GM19239 (cell line): ENCODE data around the gene MCRIP2.
A peak's percentile ranks its signal among the peaks of the same experiment; 100 is the strongest.
"Not testable (repeated sequence)": the region's sequence is repeated elsewhere in the genome, so short reads cannot be mapped to it uniquely, and the experiment has no call there.

Experiments used
- DNase-seq: peaks from one replicate; pipeline ENCODE4 v3.0.0; 2011; ENCODE audit warnings: low spot score; ENCODE audit not compliant: insufficient read length
- FAIRE-seq: peaks from 2 replicates; lab custom pipeline; 2011; peaks lifted over from hg19 to GRCh38; lab: Jason Lieb, UNC

MCRIP2 gene

DNA sequence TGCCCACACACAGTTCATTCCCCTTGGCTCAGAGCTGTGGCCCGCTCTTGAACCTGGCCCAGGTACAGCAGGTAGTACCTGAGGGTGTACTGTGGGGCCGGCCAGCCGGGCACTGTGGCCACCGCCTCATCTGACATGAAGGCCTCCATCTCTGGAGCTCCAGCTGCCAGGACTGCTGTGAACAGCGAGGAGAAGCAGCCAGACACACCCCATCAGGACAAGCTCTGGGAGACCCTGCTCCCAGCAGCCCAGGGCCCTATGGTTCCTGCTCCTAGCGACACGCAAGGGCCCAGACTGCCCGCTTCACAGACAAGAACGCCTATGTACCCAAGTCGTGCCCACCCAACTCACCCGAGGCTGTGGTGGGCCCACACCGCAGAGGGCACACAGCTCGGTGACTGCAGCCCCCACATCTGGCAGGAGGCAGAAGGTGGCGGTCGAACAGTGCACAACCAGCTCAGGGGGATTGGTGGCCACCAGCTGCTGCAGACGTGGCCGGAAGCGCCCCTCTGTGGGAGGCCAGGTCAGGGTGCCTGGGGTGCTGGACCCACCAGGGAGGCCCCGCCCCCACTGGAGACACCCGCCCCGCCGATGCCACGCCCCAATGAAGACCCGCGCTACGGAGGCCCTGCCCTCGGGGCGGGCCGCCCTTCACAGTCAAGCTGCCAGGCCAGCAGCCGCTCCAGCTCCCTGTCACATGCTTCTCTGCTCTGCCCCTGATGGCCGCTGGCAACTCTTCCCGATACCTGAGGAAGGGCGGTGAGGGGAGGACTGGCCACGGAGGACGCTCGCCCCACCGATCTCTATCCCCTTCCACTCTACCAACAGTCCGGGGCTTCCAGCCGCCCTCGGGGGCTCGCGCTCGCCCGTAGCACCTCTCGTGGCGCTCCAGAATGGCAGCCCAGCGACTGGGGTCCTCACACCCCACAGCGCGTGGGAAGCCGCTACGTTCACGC, 37.5 kb downstream of the MCRIP2 start:
- DNase-seq (no peak), FAIRE-seq (peak; percentile 42)

DNA sequence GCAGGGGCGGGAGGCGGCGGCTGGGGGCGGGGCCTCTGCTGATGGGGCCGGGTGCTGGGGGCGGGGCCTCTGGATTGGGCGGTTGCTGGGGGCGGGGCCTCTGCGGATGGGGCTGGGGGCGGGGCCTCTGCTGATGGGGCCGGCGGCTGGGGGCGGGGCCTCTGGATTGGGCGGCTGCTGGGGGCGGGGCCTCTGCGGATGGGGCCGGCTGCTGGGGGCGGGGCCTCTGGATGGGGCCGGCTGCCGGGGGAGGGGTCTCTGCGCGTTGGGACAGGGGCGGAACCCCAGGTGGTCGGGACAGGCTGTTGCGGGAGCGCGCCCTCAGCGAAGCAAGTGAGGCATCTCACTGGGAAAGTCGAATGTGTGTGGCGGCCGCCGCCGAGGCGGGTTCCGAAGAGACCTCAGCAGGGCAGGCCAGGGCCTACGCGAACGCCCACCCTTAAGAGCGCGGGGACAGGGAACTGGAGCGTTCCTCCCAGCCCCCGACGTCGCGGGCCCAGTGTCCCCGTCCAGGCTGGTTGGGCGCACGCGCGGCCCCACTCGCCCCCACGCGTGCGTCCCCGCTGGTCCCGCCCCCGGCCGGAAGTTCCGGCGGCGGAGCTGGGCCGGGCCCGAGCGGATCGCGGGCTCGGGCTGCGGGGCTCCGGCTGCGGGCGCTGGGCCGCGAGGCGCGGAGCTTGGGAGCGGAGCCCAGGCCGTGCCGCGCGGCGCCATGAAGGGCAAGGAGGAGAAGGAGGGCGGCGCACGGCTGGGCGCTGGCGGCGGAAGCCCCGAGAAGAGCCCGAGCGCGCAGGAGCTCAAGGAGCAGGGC, 38.4 kb downstream of the MCRIP2 start, which contains the start of gene STUB1:
STUB1 (plus strand) TSS at position 597 of the 811 bp plus-strand sequence; CDS start at position 713, 116 bp downstream.
- DNase-seq (peak; percentile 85), FAIRE-seq (peak; percentile 91)

DNA sequence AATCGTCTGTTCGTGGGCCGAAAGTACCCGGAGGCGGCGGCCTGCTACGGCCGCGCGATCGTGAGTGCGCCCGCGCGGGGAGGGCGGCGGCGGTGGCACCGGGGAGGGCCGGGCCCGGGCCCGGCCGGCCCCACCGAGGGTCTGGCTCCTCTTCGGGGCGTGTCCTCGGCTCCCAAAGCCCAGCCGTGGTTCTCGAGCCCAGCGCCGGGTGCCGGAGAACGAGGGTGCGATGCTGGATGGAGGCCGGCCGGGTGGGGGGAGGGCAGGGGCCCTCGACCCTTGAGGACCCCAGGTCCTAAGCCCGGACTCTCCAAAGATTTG, 39.0 kb downstream of the MCRIP2 start:
- FAIRE-seq = no peak
- no peak for DNase-seq

DNA sequence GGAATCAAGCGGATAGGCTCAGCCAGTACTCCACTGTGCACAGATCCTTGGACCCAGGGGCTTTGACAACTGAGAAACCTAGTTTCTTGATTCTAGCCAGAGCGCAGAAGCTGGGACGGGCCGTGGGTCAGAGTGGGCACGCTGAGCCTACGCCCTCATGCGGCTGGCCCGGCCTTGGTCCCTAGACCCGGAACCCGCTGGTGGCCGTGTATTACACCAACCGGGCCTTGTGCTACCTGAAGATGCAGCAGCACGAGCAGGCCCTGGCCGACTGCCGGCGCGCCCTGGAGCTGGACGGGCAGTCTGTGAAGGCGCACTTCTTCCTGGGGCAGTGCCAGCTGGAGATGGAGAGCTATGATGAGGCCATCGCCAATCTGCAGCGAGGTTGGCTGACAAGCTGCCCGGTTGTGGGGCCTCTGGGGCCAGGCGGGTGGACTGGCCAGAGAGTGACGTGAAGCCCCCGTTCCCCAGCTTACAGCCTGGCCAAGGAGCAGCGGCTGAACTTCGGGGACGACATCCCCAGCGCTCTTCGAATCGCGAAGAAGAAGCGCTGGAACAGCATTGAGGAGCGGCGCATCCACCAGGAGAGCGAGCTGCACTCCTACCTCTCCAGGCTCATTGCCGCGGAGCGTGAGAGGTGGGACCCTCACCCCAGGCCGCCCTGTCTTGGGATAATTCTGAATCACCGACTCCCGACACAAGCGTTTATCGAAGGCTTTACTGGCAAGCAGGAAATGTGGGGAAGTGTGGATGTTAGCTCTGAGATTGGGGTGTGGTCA, 39.5 kb downstream of the MCRIP2 start:
- no peak for FAIRE-seq

DNA sequence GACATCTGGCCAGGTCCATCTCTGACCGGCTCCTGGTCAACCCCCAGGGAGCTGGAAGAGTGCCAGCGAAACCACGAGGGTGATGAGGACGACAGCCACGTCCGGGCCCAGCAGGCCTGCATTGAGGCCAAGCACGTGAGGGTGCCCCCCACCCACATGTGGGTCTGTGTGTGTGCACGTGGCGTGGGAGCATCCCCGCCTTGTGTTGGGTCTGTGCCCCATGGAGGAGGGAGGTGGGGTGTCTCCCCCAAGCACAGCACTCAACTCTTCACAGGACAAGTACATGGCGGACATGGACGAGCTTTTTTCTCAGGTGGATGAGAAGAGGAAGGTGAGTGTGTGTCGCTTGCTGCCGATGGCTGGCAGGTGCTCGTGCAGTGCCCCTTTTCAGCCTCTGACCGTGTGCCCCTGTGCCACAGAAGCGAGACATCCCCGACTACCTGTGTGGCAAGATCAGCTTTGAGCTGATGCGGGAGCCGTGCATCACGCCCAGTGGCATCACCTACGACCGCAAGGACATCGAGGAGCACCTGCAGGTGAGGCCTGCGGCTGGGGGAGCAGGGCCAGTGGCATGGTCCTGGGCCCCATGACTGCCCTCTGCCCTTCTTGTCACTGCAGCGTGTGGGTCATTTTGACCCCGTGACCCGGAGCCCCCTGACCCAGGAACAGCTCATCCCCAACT, 40.3 kb downstream of the MCRIP2 start:
- no peak for FAIRE-seq
- no peak for DNase-seq

More for the DNA sequence above, 39.5 kb downstream of the MCRIP2 start:
- DNase-seq = no peak

DNA sequence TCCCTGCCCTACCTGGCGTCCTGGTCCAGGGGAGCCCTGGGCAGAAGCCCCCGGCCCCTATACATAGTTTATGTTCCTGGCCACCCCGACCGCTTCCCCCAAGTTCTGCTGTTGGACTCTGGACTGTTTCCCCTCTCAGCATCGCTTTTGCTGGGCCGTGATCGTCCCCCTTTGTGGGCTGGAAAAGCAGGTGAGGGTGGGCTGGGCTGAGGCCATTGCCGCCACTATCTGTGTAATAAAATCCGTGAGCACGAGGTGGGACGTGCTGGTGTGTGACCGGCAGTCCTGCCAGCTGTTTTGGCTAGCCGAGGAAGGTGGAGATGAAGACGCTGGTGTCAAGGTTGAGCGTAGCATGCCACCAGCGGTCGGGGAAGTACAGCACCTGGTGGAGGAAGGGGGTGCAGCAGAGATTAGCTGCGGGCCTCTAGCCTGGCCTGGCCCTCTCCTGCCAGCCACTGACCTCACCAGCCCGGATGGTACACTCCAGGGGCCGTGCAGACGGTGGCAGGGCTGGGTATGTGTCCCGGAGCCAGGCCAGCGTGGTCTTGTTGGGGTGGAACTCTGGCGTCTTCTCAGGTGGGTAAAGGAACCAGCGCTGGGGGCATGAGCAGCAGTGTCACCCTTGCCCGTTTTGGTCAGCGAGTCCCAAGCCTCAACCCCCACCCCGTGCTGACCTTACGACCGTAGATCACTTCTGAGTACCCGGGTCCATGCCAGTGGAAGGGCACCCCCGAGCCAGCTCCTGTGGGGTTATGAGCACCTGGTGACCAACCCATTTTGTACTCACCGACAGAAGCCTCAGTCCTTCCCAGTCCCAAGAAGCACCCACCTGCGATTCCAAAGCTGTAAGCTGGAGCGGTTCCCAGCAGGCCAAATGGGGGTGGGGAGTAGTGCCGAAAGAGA, 41.1 kb downstream of the MCRIP2 start:
- no peak for DNase-seq
- FAIRE-seq = no peak

DNA sequence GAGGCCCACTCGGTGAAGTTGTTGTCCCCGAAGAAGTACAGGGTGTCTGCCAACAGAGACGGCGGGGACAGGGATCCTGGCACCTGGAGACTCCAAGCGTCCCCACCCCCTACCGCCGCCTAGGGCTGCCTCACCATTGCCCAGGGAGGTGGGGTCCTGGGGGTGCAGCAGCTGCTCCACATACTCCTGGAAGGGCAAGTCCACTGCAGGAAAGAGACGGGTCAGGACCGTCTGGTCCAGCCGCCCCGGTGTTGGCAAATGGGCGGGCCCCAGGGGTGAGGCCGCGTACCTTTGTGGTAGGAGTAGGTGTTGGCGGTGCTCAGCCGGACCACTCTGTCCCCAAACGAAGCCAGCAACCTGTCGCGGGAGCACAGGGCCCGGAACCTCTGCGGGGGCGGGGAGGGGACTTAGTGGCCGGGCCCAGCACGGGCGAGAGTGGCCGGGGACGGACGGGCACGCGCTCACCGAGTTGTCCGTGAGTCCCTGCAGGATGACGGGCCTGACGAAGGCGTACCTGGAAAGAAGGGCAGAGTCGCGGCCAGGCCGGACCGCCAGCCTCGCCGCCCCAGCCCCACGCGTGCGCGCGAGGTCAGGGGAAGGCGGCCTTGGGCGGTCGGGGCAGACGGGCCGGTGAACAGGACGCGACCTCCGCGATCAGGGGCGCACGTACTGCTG, 41.9 kb downstream of the MCRIP2 start:
- peak; percentile 21 for FAIRE-seq

DNA sequence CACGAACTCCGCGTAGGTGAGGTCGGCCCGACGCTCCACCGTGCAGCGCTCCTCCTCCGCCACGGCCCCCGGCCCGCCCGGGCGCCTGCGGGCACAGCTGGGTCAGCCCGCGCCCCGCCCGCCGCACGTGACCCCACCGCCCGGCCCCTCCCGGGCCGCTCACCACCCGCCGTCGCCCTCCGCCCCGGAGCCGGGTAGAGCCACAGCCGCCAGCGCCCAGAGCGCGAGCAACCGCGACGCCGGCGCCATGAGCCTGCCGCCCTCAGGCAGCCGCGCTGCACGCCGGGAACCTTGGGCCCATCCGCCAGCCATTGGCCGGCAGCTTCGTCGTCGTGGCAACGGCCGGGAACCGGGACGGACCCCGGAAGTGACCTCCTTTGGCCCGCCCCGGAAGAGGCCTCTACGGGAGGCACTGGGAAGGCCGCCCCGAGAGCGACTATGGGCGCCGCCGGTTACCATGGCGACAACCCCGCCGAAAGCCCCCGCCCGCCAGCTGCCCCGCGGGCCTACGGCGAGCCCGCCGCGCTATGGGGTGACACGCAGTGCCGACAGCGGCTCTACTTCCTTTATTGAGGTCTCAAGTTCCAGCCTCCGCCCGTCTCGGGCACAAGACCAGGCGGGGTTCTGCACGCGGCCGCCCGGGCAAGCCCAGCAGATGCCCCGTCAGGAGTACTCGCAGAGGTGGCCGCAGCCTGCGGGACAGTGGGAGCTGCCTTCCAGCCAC, 42.6 kb downstream of the MCRIP2 start, which contains the start of gene JMJD8:
JMJD8 (minus strand) TSS at position 264 of the 724 bp plus-strand sequence; CDS start at position 249, 15 bp downstream.
- peak; percentile 97 for FAIRE-seq

More for the DNA sequence above, 41.9 kb downstream of the MCRIP2 start:
- DNase-seq = no peak

DNA sequence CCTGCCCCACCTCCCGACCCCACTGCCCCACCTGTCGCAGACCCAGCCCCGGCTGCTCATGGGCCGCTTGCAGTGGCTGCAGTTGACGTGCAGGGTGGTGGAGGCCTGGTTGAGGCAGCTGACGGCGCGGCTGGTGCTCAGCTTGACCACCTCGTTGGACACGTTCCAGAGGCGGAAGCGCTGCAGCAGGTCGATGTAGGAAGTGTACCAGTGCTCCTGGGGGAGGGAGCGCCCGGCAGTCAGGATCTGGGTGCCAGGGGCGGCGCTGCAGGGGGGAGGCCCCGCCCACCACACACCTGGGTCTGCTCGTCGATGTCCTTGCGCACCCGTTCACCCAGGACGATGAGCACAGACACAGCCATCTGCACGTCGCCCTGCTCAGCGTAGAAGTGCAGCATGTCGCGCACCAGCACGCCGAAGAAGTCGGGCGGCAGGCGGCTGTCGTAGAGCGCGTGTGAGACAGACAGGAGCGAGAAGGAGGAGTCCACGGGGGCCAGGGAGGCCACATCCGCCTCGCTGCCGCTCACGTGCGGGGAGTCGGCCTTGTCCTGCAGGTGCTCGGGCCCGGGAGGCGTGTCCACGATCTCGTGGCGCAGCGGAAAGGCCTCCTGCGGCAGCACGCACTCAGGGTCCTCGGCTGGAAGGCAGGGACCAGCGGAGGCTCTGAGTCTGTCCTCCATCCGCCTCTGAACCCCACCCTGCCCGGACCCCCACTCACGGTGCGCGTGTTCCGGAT, 43.5 kb downstream of the MCRIP2 start:
- no peak for DNase-seq
- FAIRE-seq = no peak

More for the DNA sequence above, 42.6 kb downstream of the MCRIP2 start, which contains the start of gene JMJD8:
- DNase-seq = peak; percentile 100

DNA sequence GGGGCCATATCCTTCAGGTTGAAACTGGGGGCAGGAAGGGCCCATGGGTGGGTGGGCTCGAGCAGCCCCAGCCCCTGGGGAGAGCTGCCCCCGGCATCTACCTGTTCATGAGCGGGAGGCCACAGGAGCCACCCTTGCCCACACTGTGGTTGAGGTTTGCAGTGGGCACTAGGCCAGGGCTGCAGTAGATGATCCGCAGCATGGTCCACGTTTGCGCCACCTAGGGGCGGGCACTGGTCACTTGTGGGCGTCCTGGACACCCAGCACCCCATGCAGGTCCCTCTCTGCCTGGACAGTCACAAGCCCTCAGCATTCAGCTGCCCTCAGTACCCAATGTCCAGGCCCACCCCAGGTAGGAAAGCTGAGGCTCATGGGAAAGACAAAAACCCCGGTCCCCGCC, 44.3 kb downstream of the MCRIP2 start:
- DNase-seq = no peak
- FAIRE-seq = no peak

DNA sequence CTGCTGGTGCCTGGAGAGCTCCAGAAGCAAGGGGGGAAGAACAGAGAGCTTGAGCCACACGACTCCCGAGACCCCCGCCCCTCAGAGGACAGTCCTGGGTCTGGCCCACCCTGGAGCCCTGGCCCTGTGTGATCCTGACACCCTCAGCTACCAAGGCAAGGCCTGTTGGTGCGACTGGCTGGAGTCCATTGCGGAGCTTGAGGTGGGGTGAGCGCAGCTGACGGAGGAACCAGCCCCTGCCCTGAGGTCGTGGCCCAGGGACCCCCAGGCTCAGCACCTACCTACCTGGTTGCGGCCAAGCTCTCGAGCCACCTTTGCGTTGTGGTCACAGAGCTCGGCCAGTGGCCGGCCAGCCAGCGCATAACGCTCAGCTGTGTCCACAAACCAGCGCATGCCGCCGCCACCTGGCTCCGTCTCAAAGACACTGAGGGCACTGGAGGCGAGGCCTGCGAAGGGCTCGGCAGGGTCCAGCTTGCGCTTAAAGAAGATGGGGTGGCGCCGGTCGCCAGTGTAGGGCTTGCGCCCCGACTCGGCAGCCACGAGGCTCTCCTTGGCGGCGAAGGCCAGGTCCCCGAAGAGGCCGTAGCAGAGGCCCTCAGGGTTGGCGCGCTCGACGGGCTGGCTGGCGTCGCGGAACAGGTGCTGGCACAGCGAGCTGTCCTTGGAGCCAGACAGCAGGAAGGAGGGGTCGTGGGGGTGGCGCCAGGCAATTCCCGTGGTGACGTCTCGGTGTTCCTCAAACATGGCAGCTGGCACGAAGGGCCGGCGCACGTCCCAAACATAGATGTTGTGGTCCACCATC, 45.0 kb downstream of the MCRIP2 start:
- no peak for FAIRE-seq

DNA sequence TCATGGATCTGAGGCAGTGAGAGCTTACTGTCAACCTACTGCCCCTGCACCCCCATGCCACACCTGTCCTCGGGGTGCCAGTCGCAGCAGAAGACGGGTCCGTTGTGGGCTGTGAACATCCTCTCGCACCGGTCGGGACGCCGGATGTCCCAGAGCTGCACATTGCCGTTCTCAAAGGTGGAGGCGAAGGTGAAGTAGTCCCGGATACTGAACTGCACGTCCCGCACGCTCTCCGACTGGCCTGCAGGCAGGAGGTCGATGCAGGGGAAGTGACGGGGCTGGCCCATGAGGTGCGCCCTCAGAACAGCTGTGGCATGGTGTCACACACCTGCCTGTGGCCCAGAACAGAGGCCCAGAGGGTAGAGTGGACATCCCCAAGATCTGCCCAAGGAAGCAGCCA, 45.9 kb downstream of the MCRIP2 start:
- FAIRE-seq = no peak
- DNase-seq = no peak

More for the DNA sequence above, 45.0 kb downstream of the MCRIP2 start:
- DNase-seq = no peak

DNA sequence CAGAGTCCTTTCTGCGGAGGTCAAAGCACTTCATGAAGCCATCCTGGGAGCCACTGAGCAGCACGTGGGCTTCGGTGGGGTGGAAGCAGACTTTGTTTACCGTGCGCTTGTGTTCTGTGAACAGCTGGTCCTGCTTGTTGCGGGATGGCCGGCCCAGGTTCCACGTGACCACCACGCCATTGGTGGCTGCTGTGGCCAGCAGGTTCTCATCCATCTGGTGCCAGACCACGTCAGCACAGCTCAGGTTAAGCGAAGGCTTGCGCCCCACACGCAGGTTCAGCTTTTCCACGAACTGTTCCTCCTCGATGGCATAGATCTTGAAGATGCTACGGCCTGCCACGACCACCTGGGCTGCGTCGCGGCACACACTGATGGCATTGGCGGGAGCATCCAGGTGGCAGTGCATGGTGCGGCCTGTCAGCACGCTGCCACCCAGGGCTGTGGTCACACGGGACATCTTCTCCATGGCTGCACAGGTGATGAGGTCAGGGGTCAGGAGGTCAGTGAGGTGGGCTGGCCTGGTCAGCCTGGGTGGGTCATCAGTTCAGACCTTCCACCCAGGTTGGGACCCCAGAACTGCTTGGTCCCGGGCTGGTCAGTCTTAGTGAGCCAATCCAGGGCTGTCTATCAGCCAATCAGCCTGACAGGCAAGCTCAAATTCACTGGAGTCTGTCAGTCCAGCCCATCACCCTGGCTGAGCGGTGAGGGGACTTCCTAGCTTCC, 47.7 kb downstream of the MCRIP2 start:
- DNase-seq (no peak), FAIRE-seq (no peak)

DNA sequence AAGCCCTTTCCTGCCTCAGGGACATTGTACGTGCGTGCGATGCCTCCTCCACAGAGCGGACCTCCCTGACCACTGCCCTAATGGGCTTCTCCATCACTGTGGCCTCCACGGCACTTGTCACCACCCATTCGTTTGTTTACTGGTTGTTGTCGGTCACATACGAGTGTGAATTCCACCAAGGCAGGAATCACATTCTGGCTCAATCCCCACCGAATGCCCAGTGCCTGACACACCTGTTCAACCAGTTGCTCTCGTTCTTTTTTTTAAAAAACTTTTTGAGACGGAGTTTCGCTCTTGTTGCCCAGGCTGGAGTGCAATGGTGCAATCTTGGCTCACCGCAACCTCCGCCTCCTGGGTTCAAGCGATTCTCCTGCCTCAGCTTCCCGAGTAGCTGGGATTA, 49.6 kb downstream of the MCRIP2 start:
- not testable (repeated sequence) for FAIRE-seq, DNase-seq
